GM21381 (cell line): ENCODE measurements around the gene EYA2.

Experiments used
- ATAC-seq: cut with Tn5 transposase; IDR thresholded peaks from one replicate; pipeline ENCODE4 v1.9.1; 2021; ENCODE audit warnings: mild to moderate bottlenecking, moderate library complexity; ENCODE audit not compliant: unreplicated experiment

The EYA2 gene

DNA sequence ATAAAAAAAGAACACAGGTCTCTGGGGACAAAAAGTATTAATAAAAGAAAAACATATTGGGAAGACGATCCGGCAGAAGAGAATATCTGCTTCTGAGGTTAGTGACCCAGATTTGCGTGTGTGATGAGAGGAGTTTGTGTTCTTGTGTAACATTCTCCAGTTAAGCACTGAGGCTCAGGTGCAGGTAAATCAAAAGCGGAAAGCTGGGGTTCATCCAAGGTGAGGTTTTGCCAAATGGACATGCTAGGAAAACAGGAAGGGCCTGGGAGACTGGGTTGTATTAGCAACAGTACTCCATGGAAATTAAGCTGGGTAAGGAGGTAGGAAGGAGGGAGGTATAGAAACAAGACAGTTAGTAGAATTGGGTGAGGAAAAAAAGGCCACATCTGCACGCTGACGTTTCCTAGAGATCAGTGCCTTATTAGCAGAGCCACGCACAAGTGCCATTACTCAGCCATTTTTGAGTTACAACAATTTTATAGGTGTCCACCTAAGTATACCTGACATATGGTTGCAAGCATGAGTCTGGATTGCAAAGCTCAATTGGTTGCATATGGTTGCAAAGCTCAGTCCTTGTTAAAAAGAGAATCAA, 322.3 kb downstream of the EYA2 start:
- ATAC-seq: no peak

DNA sequence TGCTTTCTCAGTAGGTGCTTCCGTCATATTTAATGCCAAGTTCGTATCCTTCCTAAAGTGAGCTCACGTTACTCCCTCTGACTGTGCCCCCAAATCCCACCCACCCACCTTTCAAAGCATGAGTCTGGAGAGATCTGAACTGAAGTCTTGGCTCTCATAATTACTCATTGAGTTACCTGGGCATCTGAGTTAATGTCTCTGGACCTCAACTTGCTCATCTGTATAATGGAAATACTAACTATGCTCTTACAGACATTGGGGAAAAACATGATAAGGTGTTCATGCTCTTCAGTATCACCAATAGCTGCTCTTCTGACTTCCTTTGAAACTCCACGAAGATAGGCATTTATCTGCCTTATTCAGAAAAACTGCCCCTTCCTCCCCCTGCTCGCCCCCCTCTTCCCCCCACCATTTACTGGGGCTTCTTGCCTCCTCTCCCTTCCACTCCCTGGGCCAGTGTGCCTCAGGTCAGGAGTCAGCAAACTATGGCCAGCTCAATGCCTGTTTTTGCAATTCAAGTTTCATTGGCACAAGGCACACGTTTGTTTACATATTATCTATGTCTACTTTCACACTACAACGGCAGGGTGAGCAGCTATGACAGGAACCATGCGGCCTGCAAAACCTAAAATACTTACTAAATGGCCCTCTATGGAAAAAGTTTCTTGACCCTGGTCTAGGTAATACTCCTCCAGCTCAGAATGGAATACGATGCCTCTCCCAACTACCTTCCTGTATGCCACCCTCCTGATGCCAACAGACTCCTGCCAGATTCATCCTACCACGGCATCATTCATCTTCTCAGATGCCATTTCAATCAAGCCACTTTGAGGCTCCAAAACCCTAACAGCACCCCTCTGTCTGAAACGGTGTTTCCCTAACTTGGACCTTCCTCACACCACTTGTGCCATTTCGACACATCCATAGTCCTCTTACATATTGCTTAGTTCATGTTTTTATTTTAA, 323.1 kb downstream of the EYA2 start:
- ATAC-seq: no peak

DNA sequence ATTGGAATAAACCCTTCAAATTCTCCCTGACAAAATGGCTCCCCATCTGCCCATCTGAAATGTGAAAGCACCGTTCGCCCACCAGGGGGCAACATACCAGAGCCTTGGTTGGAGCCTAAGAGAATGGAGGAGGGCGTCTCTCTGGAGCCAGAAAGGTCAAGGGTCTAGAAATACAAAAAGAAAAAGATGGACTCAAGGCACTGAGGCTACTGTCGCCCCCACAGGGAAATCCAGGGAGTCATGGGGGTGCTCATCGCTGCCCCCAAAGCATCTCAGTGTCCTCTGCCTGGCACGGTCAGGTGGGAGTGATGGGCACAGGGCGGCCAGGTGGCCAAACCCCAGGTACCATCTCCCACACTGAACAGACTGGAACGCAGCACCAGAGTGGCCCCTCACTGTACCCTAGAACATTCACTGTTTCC, 325.5 kb downstream of the EYA2 start:
- no peak for ATAC-seq

DNA sequence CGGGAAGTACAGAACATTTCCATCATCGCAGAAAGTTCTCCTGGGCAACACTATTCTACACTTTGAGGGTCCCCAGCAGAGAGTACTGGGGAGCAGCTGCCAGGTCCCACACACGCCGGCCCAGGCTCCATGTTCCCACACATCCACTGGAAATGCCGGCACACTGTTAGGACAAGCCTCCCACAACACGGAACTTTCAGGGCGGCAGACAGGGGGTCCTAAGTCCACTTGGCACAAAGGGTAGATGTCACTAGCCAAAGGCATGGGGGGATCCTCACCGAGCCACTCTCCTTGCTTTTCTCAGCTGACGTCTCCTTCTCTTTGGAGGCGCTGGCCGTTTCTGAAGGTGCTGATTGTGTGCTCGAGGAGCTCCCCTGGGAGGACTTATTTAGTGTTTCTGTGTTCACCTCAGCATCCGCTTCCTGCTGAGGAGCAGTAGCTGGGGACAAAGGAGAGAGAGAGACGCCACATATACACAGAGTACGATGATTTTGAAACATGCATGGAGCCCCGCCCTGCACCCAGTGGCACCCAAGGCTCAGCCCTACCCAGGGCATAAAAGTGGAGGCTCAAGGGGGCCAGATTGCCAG, 326.5 kb downstream of the EYA2 start:
- no peak for ATAC-seq

DNA sequence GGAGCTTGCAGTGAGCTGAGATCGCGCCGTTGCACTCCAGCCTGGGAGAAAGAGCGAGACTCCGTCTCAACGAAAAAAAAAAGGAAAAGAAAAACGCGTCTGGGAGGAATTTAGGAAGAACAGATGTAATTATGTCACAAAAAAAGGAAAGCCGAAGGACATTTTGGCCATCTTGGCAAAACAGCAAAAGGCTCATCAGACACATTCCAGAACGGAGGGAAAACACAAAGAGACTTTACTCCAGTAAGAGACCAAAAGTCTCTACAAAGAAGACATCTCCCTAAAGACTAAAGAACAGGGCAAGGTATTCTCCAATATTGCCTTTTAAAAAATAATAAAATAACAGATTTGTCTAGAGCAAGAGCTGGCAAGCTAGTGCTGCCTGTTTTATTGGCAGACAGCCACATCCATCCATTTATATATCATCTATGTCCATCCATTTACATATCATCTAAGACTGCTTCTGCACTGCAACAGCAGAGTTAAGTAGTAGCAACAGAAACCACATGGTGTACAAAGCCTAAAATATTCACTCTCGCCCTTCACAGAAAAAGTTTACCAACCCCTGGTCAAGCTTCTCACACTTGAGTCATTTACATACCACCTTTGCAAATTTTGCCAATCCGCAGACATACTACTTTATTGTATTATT, 328.0 kb downstream of the EYA2 start:
- no peak for ATAC-seq

DNA sequence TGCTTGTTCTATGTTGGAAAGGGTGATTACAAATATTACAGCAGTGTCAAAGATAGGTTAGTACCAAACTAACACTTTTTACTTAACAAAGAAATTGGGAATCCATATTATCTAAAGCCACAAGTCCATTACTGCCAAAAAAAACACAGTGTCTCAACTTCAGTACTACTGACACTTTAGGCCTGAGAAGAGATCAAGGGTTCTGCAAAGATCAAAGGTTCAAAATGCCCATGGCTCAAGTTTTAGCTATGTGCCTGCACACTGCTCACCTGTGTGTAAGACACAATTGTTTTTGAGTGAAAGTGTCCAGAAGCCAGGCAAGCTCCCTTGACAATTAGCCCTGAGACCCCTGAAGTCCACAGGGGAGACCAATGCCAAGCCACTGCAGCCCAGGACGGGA, 329.3 kb downstream of the EYA2 start:
- no peak for ATAC-seq

DNA sequence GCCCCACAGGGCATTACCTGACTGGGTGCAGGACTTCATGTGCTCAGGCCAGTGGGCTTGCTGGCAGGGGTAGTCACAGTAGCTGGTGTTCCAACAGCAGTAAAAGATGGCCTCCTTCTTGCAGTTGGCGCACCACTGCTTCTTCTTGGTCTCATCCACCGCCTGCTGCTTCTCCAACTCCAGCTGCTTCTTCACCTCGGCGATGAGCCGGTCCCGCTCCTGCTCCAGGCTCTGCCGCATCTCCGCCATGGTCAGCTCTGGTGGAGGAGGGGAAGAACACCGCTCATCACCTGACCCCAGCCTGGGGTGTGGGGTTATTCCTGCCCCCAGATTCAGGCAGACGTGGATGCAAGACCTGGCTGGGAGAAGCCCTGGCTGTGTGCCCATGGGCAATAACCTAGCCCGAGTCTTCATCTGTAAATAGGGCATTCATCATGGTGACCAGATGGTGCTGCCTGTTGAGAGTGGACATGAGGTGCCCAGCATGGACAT, 329.7 kb downstream of the EYA2 start:
- ATAC-seq: no peak

DNA sequence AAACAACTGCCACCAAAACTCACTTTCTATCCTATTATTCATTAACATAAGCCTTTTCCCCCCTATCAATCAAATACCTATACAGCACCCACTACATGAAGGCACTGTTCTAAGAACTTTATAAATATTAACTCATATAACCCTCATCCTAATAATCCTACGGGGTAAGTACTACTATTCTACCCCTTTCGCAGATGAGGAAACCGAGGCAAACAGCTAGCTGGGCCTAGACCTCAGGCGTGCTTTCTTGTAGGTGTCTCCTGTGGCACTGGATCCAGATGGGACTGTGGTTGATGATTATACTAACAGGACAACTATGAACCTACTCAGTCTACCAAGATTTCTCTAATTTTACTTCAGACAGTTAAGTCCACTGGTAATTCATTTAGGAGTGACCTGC, 330.2 kb downstream of the EYA2 start:
- no peak for ATAC-seq

DNA sequence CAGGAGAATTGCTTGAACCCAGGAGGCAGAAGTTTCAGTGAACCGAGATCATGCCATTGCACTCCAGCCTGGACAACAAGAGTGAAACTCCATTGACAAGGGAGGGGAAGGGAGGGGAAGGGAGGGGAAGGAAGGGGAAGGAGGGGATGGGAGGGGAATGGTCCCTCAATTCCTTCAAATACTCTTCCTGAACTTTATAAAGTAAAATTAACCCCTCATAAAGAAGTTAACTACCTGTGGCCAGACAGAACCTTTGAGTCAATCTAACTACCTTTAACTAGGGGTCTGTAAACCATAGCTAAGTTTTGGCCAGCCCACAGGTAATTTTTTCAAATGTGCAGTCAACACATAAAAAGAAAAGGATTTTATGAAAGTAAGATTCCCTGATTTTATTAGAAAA, 330.8 kb downstream of the EYA2 start:
- no peak for ATAC-seq

DNA sequence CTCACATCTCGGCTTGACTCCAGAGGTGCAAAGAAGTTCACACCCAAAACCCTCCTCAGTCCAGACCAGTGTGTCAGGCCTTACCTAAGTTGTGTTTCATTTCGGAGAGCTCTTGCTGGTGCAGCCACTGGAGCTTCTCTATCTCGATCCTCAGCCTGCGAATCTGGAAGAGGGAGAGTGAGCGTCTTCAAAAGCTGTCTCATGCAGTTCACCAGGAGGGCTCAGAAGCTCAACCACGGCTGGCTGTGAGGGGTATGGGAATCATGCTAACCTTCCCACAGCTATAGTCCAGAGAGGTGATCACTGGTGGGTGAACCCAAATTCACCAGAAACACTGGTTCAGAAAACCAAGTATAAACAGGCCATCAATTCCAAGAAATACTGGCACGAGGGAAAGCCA, 332.5 kb downstream of the EYA2 start:
- ATAC-seq: no peak

DNA sequence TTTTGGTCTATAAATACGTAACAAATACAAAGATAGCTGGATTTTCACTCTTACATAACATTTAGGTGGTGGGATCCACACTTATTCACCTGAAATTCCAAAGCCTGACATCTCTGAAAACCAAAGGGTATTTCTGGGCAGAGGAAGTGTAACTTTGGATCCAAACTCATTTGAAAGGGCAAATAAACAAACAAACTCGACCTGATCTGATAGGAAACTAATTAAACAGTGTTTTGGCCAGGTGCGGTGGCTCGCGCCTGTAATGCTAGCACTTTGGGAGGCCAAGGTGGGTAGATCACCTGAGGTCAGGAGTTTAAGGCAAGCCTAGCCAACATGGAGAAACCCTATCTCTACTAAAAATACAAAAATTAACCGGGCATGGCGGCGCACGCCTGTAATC, 332.9 kb downstream of the EYA2 start:
- ATAC-seq: no peak

DNA sequence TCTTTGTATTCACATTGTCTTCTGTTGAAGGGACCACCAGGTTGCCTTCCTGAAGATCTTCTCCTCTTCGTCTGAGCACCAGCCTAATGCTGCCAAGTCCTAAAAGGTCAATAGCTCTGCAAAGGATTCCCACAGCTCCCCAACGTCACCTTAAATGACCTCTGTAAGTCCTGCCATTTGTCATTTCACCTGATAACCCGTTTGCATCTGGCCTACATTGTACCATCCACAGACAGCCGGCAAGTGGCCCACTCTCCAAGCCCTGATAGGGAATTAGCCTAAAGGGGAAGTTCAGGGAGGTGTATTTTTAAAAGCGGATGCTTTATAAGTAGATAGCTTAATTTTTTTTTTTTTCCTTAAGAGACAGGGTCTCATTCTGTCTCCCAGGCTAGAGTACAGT, 334.0 kb downstream of the EYA2 start:
- ATAC-seq: no peak

DNA sequence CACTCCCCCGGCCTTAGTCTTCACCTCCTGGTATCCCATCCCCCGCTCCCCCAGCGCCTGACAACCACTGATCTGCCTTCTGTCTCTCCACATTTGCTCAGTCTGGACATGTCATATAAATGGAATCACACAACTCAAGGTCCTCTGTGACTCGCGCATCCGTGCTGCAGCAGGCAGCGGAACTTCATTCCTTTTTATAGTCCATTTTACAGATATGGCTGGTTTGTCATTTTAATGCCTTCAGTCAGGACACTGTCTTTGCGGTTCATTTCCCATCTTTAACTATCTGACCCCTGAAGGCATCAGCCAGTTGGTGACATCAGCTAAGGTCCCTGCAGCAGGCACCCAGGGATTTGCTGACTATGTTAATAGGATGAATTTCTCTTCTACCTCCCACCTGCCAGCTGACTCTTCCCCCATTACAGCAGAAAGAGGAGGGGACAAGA, 336.2 kb downstream of the EYA2 start:
- ATAC-seq: no peak

DNA sequence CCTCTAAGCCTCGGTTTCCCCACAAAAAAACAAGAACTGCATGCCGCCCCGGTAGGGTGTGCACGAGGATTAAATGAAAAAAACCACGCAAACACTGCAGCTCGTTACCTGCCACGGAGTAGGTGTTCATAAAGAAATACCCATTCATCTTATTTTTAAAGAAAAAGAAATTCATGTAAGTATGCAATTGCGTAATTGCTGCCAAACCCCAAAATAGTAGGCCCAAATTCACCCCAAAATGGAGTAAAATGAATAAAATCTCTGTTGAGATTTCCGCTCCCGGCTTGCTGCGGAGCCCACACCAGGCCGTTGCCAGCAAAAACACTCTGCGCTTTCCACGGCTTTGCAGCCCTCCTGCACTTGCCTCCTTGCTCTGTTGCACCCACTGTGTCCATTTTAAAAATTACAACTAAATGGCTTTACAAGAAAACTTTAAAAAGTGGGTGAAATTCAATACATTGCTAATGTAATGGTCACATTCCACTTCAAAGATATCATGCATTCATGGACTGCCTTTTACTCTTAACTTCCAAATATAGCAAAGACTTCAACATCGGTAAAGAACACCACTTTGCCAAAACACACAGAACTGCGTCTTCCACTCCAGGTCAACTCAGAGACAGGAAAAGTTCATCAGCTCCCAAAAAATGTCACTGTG, 336.9 kb downstream of the EYA2 start:
- ATAC-seq: no peak

DNA sequence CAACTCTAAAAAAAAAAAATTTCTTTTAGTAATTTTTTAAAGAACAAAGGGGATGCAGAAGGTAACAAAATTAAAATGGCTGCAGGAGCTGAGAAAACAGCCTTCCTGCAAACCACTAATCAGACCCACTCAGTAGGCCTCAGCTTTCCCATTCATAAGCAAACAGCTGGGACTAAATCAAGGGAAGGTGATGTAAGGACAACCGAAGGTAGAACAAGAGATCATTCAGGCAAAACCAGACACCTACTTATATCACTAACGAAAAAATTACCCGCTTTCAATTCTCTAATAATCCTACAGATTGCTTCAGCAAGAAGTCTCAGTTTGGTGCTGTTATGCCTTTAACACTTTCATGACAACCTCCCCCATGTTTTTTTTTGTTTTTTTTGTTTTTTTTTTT, 337.9 kb downstream of the EYA2 start:
- no peak for ATAC-seq

DNA sequence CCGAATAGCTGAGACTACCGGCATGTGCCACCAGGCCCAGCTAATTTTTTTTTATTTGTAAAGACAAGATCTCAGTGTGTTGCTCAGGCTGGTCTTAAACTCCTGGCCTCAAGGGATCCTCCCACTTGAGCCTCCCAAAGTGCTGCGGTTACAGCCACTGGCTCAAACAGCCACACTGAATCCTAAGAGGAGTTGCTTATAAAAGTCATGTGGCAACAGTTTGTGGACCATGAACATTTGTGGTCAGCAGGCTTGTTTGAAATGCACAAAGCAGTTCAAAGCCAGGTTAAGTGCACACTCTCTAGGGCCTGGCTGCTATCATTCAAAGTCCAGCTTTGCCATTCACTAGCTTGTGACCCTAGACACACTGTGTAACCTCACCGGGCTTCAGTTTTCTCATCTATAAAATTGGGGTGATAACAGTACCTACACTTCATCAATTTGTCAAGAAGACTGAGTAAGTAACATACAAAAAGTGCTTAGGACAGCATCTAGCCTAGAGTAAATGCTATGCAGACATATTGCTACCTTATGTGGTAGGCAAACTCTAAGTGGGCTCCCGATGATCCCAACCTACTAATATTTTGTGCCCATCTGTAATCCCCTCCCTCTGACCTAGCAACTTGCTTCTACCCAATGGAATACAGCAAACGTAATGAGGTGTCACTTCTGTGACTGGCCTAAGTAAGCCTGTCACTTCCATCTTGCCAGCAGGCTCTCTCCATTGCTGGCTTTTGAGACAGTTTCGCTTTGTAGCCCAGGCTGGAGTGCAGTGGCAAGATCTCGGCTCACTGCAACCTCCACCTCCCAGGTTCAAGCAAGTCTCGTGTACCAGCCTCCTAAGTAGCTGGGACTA, 338.9 kb downstream of the EYA2 start:
- no peak for ATAC-seq

DNA sequence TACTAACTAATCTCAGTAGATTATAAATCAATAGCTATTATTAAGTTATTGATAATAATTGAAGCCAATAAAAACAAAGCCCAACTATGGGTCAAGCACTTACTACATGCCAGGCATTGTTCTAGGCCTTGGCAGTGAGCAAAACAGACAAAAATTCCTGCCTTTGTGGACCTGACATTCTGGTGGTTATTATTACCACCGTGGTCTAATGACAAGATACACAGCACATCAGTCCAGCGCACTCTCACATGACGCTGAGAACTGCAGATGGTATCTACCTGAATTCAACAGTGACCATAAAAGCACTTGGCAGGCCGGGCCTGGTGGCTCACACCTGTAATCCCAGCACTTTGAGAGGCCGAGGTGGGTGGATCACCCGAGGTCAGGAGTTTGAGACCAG, 340.5 kb downstream of the EYA2 start:
- no peak for ATAC-seq

DNA sequence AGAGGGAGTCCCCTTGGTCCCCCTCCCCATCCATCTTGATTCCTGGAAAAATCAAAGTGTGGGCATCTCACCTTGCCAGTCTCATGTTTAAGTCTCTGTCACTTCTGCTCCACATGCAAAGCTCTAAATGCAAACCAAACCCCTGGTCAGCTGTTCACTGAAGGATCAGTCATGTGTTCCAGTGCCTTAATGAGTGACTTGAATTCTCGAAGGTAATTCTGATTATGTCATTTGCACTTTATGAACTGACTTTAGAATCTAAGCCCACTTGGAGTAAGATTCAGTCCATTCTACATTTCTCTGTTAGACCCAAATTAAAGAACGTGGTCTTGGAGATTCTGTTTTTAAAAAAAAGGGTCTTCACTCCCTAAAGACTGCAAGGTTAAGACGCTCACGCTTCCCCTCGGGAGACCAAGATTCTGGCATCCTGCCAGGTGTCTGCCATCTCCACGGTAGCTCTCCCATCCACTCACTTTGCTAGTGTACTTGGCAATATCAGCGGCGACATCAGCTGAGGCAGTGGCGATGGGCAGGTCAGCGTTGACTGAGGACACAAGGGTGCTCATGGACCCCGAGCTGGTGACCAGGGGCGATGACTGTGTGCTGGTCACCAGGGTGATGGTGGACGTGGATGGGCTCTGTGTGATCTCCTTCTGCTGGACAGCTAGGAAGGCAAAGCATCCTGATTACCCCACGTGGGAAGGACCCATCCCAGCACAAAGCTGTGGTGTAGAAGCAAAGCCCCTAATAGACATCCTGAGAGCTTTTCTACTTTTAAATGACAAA, 341.4 kb downstream of the EYA2 start:
- ATAC-seq: no peak

DNA sequence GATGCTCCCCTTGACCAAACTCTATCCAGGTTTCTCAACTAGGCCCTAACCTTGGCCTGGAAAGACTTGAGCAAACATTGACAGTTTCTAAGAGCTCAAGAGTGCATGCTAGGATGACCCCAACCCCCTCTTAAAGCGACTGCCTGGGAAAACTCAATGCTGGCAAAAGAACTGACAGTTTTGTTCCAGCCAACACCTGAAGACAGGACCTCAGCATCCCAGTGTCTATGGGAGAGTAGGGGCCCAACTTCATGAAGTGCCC, 341.9 kb downstream of the EYA2 start:
- no peak for ATAC-seq
